ENCODE data around the gene ADAM22. TPM values are rescaled to one million over a fixed set of nuclear protein-coding genes. Genes with fewer than 3 reads are reported as not detected.
A peak's percentile ranks its signal among the peaks of the same experiment; 100 is the strongest.
"Not testable (repeated sequence)": the region's sequence is repeated elsewhere in the genome, so short reads cannot be mapped to it uniquely, and the experiment has no call there.

Gene ADAM22
- total RNA-seq, 1 donor from 2014 or later = 16.7 TPM

DNA sequence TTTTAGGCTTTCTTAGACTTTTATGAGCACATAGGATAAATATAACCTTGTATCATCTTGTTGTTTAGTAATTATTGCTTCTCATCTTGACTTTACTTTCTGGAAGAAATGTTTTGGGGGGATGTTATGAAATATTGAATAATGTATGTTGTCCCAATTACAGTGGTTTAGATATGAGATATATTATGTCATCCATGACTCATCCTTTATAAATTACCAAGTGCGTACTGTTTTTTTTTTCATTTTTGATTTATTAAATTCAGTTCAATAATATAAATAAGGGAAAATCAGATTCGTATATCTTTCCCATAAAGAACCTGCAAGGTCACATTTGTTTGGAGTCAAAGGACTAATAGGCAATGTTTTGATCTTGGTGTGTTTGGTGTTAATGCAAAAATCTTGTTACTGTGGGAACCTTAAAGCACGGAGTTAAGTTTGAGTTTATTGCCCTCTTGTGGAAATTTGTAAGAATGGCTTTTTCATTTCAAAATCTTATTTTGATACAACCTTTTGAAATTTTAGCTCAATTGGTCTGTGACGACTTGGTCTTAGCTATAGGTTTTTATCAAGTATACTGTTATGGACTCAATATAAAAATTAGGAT is 177.2 kb downstream of the ADAM22 start:
- DNase-seq = peak; percentile 67

DNA sequence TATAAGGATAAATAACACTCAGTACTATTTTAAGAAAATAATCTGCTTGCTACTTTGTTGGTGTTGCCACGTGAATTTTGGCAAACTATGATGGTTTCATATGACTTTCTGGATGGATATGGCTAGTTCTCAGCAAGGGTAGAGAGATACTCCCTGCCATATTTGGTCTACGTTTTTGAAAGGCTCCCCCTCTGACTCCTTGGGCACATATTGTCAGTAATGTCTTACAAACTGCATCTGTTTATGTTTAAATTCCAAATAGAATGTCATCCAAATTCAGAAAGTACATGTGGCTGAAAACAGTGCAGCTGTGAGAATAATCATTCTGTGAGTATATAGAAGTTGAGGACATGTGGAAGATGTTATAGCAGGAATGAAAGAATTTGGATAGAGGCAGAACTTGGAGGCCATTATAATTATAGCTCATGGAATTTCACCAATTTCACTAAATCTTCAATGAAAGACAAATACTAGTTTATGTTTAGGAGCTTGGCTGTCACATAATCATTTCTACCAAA is 178.0 kb downstream of the ADAM22 start:
- peak; percentile 75 for DNase-seq

GRCh38 chr7:88115258-88115796 is 181.3 kb downstream of the ADAM22 start:
- no peak for DNase-seq

DNA sequence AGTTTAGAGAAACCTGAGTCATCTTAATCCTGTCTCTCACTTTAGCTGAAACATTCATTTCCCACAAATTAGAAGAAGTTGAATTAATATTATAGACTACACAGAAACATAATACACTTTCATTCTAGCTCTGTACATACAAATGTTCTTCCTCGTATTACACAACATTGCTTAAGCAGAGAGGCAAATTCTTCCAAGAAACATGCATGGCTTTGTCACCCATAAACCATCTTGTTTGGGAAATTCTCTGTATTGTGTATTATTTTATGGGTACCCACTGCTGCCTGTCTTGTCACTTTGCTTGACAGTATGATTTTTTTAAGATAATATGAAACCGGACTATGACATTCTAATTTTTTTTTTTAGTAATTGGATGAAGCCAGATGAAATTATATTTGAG is 181.8 kb downstream of the ADAM22 start:
- DNase-seq = no peak

- DNase-seq = peak; percentile 33
Measured at GRCh38 chr7:88116235-88116795, 182.3 kb downstream of the ADAM22 start.

DNA sequence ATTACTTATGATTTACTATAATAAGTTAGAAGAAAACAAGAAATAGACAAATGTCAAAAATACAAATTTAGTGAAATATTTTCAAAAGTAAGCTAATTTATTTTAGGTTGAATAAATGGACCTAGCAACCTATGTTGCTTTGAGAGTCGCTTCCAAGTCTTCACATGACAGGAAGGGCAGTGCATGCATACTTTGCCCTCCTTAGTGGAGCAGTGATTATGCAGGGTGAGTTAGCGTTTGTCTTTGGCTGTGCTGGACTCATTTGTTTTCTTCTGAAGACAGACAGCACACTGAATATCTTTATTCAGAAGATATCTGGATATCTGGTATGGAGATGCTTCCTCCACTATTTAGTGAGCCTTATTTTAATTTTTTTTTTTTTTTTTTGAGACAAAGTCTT is 183.3 kb downstream of the ADAM22 start:
- no peak for DNase-seq

GRCh38 chr7:88121335-88121734 is 187.3 kb downstream of the ADAM22 start:
- DNase-seq = no peak

DNA sequence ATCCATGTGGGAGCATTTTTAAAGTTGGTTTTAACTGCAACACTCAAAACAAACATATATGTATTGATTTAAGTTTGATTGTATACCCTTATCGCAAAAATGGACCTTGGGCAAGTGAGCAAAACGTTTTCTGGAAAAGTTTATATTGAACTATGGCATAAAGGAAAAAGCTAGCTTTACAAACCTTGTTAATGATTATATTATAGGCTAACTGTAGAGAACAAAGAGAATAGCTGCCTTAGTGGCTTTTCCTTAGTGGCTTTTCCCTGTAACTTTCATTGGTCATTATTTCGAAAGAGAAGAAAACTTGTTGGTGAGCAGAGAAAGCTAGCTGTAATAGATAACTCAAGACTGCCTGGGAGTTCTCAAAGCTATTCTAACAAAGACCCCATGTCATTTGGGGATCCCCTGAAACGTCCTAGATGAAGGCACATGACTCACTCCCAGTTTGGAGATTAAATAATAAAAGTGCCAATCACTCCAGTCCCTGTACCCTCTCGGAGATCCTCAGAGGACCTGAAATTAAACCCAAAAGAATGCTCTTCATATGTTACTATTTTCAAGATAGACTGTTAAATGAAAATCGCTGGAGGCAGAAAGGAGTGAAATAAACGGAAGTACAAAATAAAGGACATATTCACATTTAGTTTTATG is 193.7 kb downstream of the ADAM22 start:
- DNase-seq = no peak

DNA sequence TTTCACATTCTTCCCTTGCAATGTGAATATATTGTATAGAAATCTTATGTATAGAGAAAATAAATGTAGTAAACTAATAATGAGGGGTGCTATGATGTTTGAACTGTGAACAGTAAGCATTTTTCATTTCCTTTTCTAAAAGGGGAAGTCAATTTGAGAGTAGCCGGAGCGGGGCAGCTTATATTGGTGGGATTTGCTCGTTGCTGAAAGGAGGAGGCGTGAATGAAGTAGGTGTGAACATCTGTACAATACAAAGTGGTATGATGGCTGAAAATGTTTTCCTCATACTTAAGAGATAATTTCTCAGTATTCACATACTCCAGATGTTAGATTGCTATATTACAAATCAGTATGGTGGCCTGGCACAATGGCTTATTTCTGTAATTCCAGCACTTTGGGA is 198.7 kb downstream of the ADAM22 start:
- DNase-seq = no peak

GRCh38 chr7:88140947-88141346 is 206.9 kb downstream of the ADAM22 start:
- DNase-seq = no peak

DNA sequence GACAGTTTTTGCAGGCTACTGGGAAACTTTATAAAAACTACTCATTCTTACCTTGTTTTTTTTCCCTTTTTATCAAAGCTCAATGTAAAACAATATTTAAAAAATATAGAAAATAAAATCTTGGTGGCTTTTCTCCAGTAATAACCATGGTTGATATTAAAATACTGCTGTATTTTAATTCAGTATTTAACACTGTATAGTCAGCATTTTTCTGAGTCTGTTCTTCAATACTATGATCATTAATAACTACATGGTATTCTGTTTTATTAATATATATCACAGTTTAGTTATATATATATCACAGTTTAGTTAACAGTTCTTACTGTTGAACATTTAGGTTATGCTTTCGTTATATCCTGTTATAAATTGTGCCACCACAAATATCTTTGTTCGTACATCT is 207.4 kb downstream of the ADAM22 start:
- no peak for DNase-seq

GRCh38 chr7:88141953-88142352 is 207.9 kb downstream of the ADAM22 start:
- DNase-seq = no peak

DNA sequence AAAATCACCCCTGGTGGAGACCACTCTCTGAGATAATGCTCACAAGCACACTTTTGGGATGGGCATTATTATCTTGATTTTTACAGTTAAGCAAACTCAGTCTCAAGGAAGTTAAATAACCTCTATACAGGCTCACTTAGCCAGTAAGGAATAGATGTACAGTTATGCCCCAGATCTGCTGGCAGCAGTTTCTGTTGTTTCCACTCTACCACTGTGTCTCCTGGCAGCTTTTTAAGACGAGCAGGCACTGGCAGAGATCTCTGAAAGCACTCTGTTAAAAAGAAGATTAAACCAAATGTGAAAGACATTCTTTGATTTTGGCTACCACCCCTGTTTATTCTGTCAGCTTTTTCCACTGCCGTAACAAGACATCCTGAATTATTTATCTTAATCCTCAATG is 212.6 kb downstream of the ADAM22 start:
- DNase-seq = peak; percentile 3

GRCh38 chr7:88147341-88147740 is 213.3 kb downstream of the ADAM22 start:
- no peak for DNase-seq

- DNase-seq = no peak
Measured at GRCh38 chr7:88147949-88148348, 213.9 kb downstream of the ADAM22 start.

DNA sequence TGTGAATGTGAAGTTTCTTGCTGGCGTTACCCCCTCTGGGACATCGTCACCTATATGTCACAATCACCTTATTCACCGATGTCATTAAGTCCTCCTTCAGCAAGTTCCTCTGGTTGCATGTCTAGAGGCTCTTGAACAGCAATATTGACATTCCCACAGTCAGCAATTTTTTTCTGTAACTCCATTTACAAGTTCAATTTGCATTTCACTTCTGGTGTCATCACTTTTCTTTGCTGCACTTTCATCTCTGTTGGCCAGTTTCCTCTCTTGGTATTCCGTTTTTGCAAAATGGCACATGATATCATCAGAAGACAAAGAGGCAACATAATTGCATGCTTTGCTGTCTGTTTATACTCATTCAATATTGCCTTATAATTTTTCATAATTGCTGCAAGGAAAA is 216.0 kb downstream of the ADAM22 start:
- DNase-seq = no peak

GRCh38 chr7:88151119-88151790 is 217.2 kb downstream of the ADAM22 start:
- no peak for DNase-seq

- no peak for DNase-seq
Measured at GRCh38 chr7:88153378-88153777, 219.3 kb downstream of the ADAM22 start.

DNA sequence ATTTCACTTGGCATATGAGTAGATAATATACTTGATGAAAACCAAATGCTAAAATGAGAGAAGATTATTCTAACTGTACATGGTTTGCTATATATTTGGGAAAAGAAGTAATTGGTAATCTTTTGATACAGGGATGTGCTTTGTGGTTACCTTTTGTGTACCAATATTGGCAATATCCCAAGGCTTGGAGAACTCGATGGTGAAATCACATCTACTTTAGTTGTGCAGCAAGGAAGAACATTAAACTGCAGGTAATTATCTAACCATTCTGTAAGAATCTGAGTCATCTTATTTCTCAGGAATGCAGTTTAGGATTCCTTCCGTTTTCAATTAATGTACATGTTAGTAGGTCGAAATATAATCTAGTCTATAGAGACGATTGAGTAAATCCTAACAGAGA is 221.7 kb downstream of the ADAM22 start:
- no peak for DNase-seq

DNA sequence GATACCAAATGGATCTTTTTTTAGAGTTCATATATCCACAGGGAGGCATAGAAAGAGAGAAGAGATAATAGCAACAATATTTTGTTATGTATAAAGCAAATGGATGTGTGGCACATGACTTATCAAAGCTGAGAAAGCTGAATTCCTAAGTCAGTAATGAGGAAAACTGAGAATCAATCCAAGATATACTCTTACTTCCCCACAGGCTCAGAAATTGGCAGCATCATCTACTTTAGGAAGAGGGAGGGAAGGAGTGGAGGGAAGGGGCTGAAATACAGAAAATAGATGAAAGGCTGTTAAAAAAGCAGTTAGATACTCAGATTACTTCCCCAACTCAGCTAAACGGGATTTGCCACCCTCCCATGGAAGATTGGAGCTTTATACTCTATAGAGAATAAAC is 222.3 kb downstream of the ADAM22 start:
- DNase-seq = no peak

GRCh38 chr7:88159741-88160140 is 225.7 kb downstream of the ADAM22 start:
- DNase-seq = not testable (repeated sequence)

DNA sequence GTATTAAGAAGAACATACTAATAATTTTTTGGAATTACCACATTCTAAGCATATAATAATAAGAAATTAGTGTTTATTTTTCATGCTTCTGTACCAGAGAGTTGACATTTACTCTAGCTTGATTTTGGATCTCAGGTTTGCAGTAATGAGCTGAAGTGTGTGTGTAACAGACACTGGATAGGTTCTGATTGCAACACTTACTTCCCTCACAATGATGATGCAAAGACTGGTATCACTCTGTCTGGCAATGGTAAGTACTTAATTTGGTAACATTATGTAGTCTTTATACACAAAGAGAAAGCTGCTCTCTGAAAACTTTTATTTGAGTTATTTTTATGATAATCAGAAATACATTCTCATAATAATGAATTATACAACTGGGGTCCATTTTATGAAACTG is 231.6 kb downstream of the ADAM22 start:
- DNase-seq = no peak

GRCh38 chr7:88167223-88167622 is 233.2 kb downstream of the ADAM22 start:
- no peak for DNase-seq

Data from tongue (tissue), 2 donors.